Measurements from ENCODE around the gene NNMT.
A peak's percentile ranks its signal among the peaks of the same experiment; 100 is the strongest.

NNMT gene

DNA sequence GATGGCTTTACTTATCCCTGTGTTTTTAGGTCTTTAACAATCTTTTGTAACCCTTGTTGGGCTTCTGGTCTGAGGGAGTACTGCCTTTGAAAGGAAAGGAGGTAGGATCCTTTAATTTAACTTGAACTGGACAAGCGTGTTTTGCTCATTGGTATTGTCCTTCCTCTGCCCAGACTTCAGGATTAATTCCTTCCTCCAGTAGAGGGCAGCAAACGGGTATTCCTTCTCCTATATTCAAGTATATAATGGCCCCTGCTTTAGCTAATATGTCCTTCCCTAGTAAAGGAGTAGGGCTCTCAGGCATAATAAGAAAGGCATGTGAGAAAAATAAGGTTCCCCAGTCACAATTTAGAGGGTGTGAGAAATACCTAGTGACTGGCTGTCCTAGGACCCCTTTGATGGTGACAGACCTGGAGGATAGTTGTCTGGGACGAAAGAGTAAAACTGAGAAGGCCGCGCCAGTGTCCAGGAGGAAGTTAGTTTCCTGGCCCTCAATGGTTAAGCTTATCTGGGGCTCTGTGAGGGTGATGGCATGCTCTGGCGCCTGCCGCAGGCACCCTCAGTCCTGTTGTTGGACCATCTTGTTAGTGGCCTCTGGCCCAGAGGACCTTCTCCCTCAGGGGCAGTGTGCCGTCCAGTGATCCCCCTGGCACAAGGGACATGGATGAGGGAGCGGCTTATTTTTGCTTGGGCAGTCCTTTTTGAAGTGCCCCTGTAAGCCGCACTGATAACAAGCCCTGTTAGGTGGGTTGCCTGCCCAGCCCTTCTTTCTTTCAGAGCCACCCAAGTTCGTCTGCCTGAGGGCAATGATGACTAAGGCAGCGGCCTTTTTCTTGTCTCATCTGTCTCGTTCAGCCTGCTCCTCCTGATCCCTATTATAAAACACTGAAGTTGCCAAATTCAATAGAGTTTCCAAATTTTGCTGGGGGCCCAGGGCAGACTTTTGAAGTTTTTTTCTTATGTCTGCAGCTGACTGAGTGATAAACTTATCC, 52.3 kb downstream of the NNMT start:
- Mint-ChIP-seq H3K9me3 (no peaks in the 10 kb centered on the region), H3K27ac (no peak overlapping the region), H3K27me3 (ENCODE audit: low read depth) (no peaks in the 10 kb centered on the region), H3K36me3 (ENCODE audit: low read depth) (no peaks in the 10 kb centered on the region), H3K4me1 (peaks cover 1% of the 10 kb centered on the region), H3K4me3 (no peak overlapping the region)
- TF ChIP-seq CTCF (IDR thresholded peaks at IDR 0.05; ENCODE audit: unreplicated experiment in 3 of 3), result peak; percentile 47 to 62 (median 49)

DNA sequence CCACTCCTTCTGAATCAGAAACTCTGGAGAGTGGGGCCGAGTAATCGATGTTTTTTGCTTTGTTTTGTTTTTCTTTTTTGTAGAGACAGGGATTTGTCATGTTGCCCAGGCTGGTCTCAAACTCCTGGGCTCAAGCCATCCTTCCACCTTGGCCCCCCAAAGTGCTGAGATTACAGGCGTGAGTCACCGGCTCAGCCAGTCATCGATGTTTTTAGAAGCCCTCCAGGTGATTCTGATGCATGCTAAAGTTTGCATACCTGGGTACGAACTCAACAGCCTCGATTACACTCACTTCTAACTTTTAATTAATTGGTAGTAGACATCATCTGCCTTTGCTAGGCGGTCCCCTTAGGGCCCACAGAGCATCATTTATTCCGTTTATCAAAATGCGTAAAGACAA, 53.8 kb downstream of the NNMT start:
- H3K27ac Mint-ChIP-seq, result no peak overlapping the region
- no peak for TF ChIP-seq CTCF (IDR thresholded peaks at IDR 0.05; ENCODE audit: unreplicated experiment in 3 of 3)
- peaks cover 9% of the 10 kb centered on the region for H3K4me1 Mint-ChIP-seq
- no peak overlapping the region for H3K4me3 Mint-ChIP-seq
- no peaks in the 10 kb centered on the region for H3K9me3 Mint-ChIP-seq
- no peaks in the 10 kb centered on the region for H3K27me3 Mint-ChIP-seq (ENCODE audit: low read depth)
- H3K36me3 Mint-ChIP-seq (ENCODE audit: low read depth), result no peaks in the 10 kb centered on the region

DNA sequence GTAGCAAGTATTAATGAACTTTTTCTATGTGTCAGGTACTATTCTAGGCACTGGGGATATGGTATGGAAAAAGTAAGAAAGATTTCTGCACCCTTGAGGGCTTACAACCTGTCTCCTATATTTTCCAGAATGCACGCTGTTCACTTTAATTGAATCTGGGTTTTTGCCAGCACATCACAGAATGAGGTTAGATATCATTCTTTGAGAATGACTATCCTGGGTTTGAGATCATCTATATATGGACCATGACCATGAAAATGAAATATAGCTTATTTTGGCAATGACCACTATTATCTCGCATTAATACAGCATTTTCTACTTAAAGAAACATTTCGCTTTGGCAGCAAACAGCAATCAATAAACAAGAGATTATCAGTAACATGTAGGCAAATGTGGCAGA, 57.2 kb downstream of the NNMT start:
- H3K4me1 Mint-ChIP-seq, result peaks cover 14% of the 10 kb centered on the region
- H3K36me3 Mint-ChIP-seq (ENCODE audit: low read depth), result no peaks in the 10 kb centered on the region
- H3K27me3 Mint-ChIP-seq (ENCODE audit: low read depth), result no peaks in the 10 kb centered on the region
- no peak for TF ChIP-seq CTCF (IDR thresholded peaks at IDR 0.05; ENCODE audit: unreplicated experiment in 3 of 3)
- no peak overlapping the region for H3K27ac Mint-ChIP-seq
- no peak overlapping the region for H3K4me3 Mint-ChIP-seq
- no peaks in the 10 kb centered on the region for H3K9me3 Mint-ChIP-seq

- H3K27me3 Mint-ChIP-seq (ENCODE audit: low read depth), result no peaks in the 10 kb centered on the region
- TF ChIP-seq CTCF (IDR thresholded peaks at IDR 0.05; ENCODE audit: unreplicated experiment in 3 of 3), result no peak
Observed at GRCh38 chr11:114354076-114354475, 57.9 kb downstream of the NNMT start.

GRCh38 chr11:114358716-114359115, 62.5 kb downstream of the NNMT start:
- Mint-ChIP-seq H3K36me3 (ENCODE audit: low read depth) (no peaks in the 10 kb centered on the region), H3K27ac (no peak overlapping the region), H3K9me3 (peaks cover 4% of the 10 kb centered on the region), H3K4me1 (peaks cover 10% of the 10 kb centered on the region), H3K4me3 (no peak overlapping the region), H3K27me3 (ENCODE audit: low read depth) (peaks cover 8% of the 10 kb centered on the region)
- TF ChIP-seq CTCF (IDR thresholded peaks at IDR 0.05; ENCODE audit: unreplicated experiment in 3 of 3), result no peak

More at GRCh38 chr11:114354076-114354475, 57.9 kb downstream of the NNMT start:
- Mint-ChIP-seq H3K36me3 (ENCODE audit: low read depth) (no peaks in the 10 kb centered on the region), H3K4me1 (peaks cover 14% of the 10 kb centered on the region), H3K27ac (peak overlapping the region in 1 of 3 experiments; percentile 24), H3K9me3 (no peaks in the 10 kb centered on the region), H3K4me3 (no peak overlapping the region)

All from nephron (organoid).